GM21723 (cell line): ENCODE measurements around the gene PPP2CA.
"Not testable (repeated sequence)": the region's sequence is repeated elsewhere in the genome, so short reads cannot be mapped to it uniquely, and the experiment has no call there.

Experiments
- ATAC-seq: cut with Tn5 transposase; IDR thresholded peaks from one replicate; pipeline ENCODE4 v1.9.1; 2021; ENCODE audit warnings: mild to moderate bottlenecking, moderate library complexity; ENCODE audit not compliant: unreplicated experiment

PPP2CA gene

DNA sequence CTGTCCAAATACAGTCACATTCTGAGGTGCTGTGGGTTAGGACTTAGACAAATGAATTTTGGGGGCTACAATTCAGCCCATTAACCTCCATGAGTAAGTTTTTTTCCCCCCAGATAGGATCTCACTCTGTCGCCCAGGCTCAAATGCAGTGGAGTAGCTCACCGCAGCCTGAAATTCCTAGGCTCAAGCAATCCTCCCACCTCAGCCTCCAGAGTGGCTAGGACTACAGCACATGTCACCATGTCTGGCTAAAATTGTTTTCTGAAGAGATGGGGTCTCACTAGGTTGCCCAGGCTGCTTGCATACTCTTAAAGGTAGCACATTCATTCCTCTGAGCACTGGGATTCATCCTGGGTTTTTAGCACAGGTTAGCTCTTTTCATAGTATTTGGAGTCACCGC, 22.2 kb downstream of the PPP2CA start:
- no peak for ATAC-seq

DNA sequence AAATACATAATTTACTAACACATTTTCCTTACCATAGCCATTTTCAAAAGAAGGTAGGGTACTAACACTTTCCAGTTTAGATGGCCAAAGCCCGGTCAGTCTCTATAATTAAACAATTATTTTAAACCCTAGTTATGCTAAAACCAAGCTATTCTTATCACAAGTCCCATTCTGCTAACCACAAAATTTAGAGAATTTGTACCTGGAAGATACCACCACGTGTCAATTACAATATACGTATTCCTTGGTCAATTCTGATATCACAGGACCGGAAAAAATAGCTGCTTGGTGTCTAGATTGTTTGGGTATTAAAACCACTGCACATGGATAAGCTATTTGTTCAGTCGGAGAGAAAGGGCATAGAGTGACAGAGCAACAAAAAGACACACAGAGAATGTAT, 30.2 kb downstream of the PPP2CA start:
- no peak for ATAC-seq

DNA sequence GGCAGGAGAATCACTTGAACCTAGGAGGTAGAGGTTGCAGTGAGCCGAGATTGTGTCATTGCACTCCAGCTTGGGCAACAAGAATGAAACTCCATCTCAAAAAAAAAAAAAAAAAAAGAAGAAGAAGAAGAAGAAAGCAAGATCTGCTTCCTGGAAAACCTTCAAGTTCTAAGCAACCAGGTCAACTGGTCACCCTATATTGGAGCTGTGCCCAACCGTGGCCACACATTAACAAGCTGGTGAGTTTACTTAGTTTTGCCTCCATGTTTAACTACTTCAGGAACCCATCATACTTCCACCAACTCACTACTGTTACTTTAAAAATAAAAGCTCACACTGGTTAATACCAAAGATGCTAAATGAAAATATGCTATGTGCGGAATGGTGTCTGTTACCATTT, 36.8 kb downstream of the PPP2CA start:
- no peak for ATAC-seq

DNA sequence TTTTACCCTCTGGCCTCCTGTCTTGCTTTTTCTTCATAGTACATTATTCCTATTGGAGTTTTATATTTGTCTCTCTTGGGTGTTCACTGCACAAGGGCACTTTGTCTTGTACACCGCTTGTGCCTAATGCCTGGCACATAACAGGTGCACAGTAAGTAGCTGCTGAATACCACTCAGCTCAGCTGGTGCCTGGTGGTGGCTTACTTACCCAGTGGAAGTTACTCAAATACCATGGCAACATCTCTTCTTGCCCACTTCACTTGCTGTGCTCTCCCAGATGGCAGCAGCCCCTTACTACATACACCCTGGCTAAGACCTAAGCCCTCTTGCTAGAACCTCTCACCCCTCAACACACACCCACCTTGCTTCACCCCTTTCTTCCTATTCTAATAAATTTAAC, 37.8 kb downstream of the PPP2CA start:
- ATAC-seq = no peak

DNA sequence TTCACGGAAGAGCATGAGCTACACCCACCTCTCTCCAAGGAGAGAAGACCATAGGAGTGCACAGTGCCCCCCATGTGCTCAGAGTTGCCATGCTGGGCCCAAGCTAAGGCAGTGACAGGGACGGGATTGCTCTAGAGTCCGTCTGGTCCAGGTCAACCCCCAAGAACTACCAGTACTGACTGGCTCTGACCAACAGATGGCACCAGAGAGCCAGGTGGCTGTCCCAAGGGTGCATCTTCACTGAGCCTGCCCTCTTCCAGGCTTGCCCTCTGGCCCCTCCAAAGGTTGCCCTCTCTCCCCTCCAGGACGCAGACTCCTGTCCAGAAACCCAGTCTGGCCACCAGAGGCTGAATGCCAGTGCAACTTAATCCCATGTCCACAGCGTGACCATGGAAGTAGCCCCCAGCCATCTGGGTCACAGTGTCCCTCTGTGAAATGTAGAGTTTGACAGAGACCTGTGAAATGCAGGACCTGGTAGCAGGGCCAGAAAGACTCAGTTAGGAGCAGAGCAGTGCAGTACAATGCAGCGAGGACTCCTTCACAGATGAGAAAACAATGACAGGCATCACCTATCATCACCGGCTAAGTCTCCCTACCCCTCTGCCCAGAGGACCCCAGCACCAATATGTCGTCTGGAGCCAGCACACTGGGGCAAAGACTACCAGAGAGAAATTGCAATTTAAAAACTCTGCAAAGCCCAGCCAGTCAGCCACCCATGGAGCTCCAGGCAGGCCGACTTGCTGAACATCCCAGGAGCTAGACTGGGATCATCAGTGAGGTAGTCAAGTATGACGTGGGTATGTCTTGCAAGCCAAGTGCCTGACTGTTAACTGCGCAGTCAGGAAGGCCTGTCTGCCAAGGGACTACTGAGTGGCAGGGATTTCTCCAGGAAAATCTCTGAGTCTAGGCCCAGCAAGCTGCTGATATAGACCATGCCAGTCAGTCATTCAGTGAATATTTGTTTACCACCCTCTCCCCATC, 41.4 kb downstream of the PPP2CA start:
- ATAC-seq = peak; percentile 77

- ATAC-seq = no peak
Measured at GRCh38 chr5:134183481-134183880, 42.4 kb downstream of the PPP2CA start.

DNA sequence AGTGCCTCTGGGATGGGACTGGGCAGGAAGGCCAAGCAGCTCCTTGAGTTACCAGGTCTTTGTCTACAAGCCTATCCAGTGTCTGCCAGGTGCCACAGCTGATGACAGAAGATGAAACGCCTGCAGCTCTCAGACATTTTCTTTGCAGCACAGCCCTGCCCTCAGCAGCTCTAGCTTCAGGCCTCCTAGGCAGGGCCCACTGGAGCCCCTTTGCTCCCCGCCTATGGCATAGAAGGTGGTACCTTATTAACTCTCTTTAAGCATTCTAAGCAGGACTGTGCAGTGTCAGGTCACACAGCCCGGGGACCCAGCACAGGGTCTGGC, 47.8 kb downstream of the PPP2CA start:
- ATAC-seq = no peak

- ATAC-seq = no peak
Measured at GRCh38 chr5:134177369-134178095, 48.3 kb downstream of the PPP2CA start.

DNA sequence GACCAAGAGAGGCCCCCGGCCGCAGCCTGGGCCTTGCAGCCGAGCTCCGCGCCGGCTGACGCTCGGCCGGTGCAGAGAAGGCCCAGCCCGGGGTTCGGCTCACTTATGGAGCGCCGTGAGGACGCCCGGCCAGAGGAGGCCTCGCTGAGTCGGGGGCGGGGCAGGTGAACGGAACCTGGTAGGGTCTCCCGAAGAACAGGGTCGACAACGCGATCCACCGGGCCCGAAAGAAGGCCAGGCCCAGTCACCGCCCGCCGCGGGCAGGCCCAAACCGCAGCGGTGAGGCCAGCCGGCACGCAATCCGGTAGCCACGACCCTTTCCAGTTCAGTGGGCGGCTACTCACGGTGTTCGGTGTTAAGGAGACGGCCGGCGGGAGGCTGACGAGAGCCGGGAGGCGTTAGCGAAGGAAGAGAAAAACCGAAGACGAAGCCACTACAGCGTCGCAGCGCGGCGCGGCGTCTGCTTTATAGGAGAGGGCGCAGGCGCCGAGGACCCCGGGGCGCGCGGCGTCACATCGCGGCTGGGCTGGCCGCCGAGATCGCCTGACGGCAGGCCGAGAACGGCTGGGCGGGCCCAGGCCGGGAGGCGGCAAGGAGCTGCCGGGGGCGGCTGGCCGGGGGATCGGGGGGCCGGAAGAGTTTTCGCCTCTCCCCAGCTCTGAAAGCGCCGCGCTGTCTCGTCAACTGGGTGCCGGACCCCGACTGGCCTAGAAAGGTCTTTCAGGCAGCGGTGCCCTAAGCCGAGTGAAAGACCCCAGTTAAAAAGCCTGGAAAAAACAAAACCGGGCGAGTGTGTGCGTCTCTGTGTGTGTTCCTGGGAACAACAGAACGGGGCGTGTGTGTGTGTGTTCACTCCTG, 49.1 kb downstream of the PPP2CA start, which contains the start of gene SKP1:
Gene SKP1, minus strand, starts transcription at position 440 of the 858 bp plus-strand sequence. CDS start 2,928 bp downstream, outside the sequence.
- peak; percentile 81 for ATAC-seq

- peak; percentile 29 for ATAC-seq
Measured at GRCh38 chr5:134175921-134176510, 49.9 kb downstream of the PPP2CA start.

- no peak for ATAC-seq
Measured at GRCh38 chr5:134174841-134175839, 50.7 kb downstream of the PPP2CA start.

- no peak for ATAC-seq
Measured at GRCh38 chr5:134171972-134172371, 53.9 kb downstream of the PPP2CA start.

DNA sequence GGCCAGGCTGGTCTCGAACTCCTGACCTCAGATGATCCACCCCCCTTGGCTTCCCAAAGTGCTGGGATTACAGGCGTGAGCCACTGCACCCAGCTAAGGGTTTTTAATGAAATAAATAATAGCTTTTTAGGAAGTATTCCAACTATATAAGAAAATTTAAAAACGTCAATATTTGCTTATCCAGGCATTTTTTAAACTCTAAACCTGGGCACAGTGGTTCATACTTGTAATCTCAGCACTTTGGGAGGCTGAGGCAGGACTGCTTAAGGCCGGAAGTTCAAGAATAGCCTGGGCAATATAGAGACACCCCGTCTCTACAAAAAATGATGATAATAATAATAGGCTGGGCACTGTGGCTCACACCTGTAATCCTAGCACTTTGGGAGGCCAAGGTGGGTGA, 63.3 kb downstream of the PPP2CA start:
- no peak for ATAC-seq

DNA sequence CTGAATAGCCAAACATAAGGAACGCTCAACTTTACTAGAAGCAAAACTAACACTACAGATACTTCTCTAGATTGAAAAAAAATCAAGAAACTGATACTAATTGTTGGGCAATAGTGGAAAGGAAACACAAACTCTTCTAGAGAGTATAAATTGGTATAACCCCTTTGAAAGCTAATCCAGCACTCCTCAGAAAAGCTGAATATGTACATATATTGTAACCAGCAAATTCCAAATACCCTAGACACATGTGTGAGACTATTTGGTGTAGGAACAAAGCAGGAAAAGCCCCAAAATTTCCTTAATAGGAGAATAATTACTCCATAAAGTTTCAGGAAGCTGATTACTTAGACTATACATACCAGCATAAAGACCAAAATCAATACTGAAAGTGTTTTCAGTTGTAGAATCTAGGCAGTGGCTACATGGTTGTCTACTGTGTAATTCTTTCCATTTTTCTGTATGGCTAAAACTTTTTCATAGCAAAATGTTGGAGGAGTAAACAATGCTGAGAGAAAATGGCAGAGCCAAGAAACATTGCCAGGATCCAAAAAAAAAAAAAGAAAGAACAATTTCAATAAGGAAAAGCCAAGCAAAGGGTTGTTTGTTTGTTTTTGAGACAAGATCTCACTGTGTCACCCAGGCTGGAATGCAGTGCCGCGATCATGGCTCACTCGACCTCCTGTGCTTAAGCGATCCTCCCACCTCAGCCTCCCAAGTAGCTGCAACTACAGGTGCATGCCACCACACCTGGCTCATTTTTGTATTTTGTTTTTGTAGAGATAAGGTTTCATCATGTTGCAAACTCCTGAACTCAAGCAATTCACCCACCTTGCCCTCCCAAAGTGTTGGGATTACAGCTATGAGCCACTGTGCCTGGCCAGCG, 64.1 kb downstream of the PPP2CA start:
- no peak for ATAC-seq

DNA sequence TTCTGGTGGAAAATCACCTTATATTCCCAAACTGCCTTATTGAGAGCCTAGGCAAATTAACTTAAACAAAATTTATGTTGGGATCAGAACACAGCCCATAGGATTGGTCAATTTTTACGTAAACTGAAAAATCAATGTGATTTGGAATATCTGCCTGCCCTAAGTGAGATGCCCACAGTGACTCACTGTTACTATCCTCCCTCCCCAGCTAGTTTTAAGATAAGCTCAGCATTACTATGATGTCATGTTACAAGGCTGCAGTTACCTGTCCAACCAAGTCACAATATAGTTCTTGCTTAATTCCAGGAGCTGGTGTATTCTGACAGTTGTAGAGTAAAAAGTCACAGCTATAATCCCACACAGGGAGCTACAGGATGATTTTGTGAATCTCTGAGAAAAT, 72.2 kb downstream of the PPP2CA start:
- no peak for ATAC-seq

DNA sequence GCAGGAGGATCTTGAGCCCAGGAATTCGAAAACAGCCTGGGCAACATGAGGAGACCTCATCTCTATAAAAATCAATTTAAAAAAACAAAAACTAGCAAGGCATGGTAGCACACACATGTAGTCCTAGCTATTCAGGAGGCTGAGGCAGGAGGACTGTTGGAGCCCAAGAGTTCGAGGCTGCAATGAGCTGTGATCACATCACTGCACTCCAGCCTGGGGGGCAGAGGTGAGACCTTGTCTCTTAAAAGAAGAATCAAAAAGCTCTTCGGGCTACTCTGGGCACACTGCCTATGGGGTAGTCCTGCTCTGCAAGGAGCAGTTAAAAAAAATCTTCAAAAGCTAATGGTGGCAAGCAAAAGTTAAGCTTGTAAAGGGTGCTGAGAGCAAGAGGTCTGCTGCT, 72.6 kb downstream of the PPP2CA start:
- no peak for ATAC-seq

- ATAC-seq = not testable (repeated sequence)
Measured at GRCh38 chr5:134152173-134152832, 73.6 kb downstream of the PPP2CA start.

- no peak for ATAC-seq
Measured at GRCh38 chr5:134151723-134152122, 74.2 kb downstream of the PPP2CA start.
